HG03460 (cell line): ENCODE measurements around the gene GKN2.

ENCODE experiments used
- ATAC-seq: cut with Tn5 transposase; IDR thresholded peaks from one replicate; pipeline ENCODE4 v1.9.1; 2021; ENCODE audit not compliant: unreplicated experiment

GKN2 gene

GRCh38 chr2:68952887-68953521 lies at the start of gene GKN2:
GKN2 (minus strand) TSS chr2:68952893; CDS start chr2:68952861, 32 bp downstream.
- ATAC-seq: no peak

GRCh38 chr2:69001879-69002278 lies 49.2 kb upstream of the GKN2 start:
- no peak for ATAC-seq

- no peak for ATAC-seq
These were observed 44.7 kb upstream of the GKN2 start for GRCh38 chr2:68997401-68997800.

GRCh38 chr2:68995916-68996315 lies 43.2 kb upstream of the GKN2 start:
- no peak for ATAC-seq

- no peak for ATAC-seq
These were observed 42.2 kb upstream of the GKN2 start for GRCh38 chr2:68994864-68995263.

GRCh38 chr2:68993660-68994059 lies 41.0 kb upstream of the GKN2 start:
- no peak for ATAC-seq

- ATAC-seq: no peak
These were observed 40.2 kb upstream of the GKN2 start for GRCh38 chr2:68992933-68993332.

- ATAC-seq: no peak
These were observed 39.6 kb upstream of the GKN2 start for GRCh38 chr2:68992341-68992740.

GRCh38 chr2:68989035-68989434 lies 36.3 kb upstream of the GKN2 start:
- no peak for ATAC-seq

GRCh38 chr2:68987021-68987503 lies 34.4 kb upstream of the GKN2 start:
- ATAC-seq: no peak

- ATAC-seq: no peak
These were observed 28.3 kb upstream of the GKN2 start for GRCh38 chr2:68980956-68981355.

GRCh38 chr2:68978098-68978497 lies 25.4 kb upstream of the GKN2 start:
- ATAC-seq: no peak

- no peak for ATAC-seq
These were observed 24.8 kb upstream of the GKN2 start for GRCh38 chr2:68977453-68977852.

GRCh38 chr2:68975844-68976243 lies 23.2 kb upstream of the GKN2 start:
- ATAC-seq: no peak

- ATAC-seq: no peak
These were observed 22.4 kb upstream of the GKN2 start for GRCh38 chr2:68974946-68975665.

- no peak for ATAC-seq
These were observed 21.6 kb upstream of the GKN2 start, which contains the start of gene GKN1 for GRCh38 chr2:68974251-68974650. GKN1 (plus strand) TSS chr2:68974636; CDS start chr2:68974678, 42 bp downstream.

GRCh38 chr2:68971591-68972231 lies 19.0 kb upstream of the GKN2 start:
- no peak for ATAC-seq

- ATAC-seq: no peak
These were observed 18.0 kb upstream of the GKN2 start for GRCh38 chr2:68970566-68971265.

- ATAC-seq: no peak
These were observed 17.2 kb upstream of the GKN2 start for GRCh38 chr2:68969736-68970490.

- no peak for ATAC-seq
These were observed 15.5 kb upstream of the GKN2 start for GRCh38 chr2:68968221-68968620.

- no peak for ATAC-seq
These were observed 11.6 kb upstream of the GKN2 start for GRCh38 chr2:68964282-68964681.
